GM12874 (cell line): ENCODE data around the gene FAM20A.

ENCODE experiments used
- TF ChIP-seq, protein P1 (sequence below): IDR thresholded peaks from 2 replicates; pipeline ENCODE4 v1.5.1; 2011; ENCODE audit warnings: low read depth, mild to moderate bottlenecking, control low read depth, low read length, moderate library complexity; ENCODE audit not compliant: insufficient read depth

FAM20A gene

GRCh38 chr17:68526548-68526947, 74.6 kb downstream of the FAM20A start:
- TF ChIP-seq, protein P1, sequence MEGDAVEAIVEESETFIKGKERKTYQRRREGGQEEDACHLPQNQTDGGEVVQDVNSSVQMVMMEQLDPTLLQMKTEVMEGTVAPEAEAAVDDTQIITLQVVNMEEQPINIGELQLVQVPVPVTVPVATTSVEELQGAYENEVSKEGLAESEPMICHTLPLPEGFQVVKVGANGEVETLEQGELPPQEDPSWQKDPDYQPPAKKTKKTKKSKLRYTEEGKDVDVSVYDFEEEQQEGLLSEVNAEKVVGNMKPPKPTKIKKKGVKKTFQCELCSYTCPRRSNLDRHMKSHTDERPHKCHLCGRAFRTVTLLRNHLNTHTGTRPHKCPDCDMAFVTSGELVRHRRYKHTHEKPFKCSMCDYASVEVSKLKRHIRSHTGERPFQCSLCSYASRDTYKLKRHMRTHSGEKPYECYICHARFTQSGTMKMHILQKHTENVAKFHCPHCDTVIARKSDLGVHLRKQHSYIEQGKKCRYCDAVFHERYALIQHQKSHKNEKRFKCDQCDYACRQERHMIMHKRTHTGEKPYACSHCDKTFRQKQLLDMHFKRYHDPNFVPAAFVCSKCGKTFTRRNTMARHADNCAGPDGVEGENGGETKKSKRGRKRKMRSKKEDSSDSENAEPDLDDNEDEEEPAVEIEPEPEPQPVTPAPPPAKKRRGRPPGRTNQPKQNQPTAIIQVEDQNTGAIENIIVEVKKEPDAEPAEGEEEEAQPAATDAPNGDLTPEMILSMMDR, result no peak

DNA sequence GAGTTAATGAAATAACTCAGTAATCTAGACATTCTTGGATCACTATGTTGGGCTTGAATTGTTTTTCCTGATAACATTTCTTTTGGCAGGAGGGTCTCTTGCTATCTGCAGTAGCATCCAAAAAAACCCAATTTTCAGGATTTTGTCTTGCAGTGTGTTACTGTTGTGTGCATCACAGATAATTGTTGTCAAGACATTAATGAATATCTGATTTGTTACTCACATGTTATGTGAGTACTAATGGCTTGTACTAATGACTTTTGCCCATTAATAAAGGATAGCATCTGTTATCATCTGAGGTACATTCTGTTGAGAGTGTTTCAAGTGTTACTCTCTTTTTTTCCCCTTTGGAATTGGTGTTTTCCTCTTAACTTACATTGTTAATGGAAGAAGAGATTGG, 78.9 kb downstream of the FAM20A start:
- TF ChIP-seq, protein P1, result no peak

DNA sequence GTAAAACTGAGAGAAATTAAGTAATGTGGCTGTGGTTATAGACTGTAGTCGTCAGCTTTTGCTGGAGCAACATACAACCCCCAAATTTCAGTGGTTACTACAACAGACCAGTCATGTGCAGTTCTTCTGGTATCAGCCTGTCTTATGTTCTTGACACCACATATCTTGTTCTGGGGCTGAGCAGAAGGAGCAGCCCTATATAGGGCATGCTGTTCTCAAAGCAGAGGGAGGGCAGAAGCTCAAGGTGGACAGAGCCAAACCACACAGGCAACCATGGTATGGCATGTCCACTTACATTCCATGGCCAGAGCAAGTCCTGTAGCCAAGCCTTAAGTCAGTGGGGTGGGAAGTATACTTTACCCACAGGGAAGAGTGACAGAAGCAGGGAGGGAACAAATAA, 81.3 kb downstream of the FAM20A start:
- TF ChIP-seq, protein P1, result no peak

GRCh38 chr17:68518063-68518815, 82.9 kb downstream of the FAM20A start:
- TF ChIP-seq, protein P1, result no peak

GRCh38 chr17:68516732-68517131, 84.4 kb downstream of the FAM20A start:
- TF ChIP-seq, protein P1, result no peak

- TF ChIP-seq, protein P1, result no peak
Observed at GRCh38 chr17:68514831-68515635, 86.1 kb downstream of the FAM20A start.

DNA sequence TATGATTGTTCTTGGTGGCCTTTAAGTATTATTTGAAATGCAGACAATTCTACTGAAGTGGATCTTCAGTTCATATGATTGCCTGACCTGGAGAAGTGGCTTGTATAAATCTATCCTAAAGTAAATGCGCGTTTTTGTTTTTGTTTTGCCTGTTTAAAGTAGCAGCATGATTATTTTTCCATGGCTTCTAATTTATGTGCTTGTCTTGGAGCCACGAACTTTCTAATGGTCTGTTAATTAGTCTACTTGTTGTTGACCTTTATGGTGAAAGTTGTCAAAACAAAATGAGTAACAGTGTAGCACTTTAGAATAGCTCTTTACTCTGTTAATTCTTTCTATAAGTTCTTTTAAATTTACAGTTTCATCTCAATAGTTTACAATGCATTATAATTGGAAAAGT, 87.2 kb downstream of the FAM20A start:
- TF ChIP-seq, protein P1, result no peak
